GM19035 (cell line): ENCODE measurements around the gene OR4D2.
"Not testable (repeated sequence)": the region's sequence is repeated elsewhere in the genome, so short reads cannot be mapped to it uniquely, and the experiment has no call there.

Source experiments
- ATAC-seq: cut with Tn5 transposase; IDR thresholded peaks from one replicate; pipeline ENCODE4 v1.9.1; 2021; ENCODE audit not compliant: unreplicated experiment

The OR4D2 gene

DNA sequence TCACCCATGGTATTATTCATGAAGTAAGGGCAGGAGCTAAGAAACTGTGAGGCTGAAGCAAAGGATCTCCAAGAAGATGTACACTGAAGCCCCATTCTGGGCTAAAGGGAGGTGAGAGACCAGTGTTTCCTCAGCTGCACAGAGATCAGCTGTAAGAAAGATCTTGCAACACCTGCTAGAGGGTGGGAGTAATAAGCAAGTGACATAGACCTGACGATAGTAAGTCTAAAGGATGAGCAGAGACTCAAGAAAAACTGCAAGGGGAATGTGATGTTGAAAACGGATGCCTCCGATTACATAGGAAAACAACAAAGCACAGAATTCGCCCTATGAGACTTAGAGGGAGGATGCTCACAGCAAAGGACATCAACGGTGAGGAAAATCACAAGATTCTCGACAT, at the start of gene OR4D2:
Gene OR4D2 (plus strand): TSS at position 301 of the 400 bp plus-strand sequence. CDS start 2,674 bp downstream, outside the sequence.
- ATAC-seq: no peak

DNA sequence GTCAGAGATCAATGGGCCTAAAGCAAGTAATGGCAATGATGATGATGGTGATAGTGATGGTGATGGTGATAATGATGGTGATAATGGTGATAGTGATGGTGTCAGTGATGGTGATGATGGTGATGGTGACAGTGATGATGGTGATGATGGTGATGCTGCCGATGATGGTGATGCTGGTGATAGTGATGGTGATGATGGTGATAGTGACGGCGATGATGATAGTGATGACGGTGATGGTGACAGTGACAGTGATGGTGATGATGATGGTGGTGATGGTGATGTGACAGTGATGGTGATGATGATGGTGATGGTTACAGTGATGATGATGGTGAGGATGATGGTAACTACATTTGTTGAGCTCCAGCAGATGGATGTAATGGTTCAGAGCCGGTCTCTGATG, 49.4 kb upstream of the OR4D2 start:
- ATAC-seq: no peak

DNA sequence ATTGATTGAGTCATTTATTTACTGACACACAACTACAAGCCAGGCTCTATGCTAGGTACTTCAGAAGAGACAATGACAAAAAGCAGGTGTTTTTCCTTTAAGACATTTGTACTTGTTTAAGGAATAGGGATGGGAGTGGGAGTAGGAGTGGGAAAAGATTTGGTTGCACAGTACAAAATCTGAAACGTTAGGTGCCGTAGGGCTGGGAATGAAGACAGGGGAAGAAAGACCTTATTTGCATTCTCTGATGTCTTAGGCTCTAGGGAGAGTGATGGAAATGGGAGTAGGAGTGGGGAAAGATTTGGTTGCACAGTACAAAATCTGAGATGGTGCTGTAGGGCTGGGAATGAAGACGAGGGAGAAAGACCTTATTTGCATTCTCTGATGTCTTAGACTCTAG, 47.3 kb upstream of the OR4D2 start:
- no peak for ATAC-seq

DNA sequence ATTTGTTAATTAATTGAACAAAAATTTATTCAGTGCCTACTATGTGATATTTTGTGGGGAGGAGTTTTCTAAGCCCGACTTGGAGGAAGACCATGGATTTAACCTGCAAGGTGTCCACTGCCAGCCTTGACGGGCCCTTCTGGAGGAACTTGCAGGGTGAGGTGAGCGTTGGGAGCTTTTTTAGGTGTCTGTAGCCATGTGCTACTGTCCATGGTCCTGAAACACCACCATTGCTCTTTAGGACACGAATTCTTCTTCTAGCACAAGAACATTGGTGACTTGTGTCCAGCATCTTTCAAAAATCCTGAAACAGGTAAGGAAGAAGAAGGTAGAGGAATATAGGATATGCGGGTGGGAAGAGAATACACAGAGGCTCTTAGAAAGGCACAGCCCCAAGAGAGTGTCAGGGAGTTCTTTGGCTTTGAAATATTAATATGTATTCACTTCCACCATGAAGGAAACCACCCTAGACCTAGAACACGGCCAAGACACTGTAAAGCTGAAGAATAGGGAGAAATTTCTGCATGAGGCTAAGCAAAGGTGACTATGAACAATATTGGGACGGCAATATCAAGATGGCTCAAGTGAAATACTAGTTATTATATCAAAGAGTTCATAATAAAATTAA, 46.5 kb upstream of the OR4D2 start:
- ATAC-seq: no peak

DNA sequence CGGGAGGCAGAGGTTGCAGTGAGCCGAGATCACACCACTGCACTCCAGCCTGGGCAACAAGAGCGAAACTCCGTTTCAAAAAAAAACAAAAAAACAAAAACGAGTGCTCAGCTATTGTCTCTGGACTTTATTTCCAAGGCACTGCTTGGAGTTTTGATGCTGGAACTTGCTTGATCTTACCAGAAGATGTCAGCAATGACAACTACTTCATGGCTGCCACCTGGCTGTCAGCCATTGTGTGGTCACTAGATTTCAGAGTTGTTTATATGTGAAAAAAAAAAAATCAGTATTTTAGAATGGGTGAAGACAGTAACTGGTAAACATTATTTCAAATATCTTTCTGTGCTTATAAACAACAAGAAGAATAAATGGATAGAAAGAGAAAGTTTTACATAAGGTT, 44.9 kb upstream of the OR4D2 start:
- ATAC-seq: no peak

DNA sequence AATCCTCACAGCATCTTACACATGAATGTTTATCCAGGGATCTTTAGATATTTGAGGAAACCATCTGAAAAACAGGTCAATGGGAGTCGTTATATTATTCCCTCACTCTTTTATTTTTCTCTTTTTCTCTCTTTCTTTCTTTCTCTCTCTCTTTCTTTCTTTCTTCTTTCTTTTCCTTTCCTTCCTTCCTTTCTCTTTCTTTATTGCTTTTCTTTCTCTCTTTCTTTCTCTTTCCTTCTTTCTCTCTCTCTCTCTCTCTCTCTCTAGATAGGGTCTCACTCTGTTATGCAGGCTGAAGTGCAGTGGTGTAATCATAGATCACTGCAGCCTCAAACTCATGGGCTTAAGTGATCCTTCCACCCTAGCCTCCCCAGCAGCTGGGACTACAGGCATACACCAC, 38.9 kb upstream of the OR4D2 start:
- ATAC-seq: no peak

DNA sequence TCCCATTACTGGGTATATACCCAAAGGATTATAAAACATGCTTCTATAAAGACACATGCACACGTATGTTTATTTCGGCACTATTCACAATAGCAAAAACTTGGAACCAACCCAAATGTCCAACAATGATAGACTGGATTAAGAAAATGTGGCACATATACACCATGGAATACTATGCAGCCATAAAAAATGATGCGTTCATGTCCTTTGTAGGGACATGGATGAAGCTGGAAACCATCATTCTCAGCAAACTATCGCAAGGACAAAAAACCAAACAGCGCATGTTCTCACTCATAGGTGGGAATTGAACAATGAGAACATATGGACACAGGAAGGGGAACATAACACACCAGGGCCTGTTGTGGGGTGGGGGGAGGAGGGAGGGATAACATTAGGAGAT, 34.1 kb upstream of the OR4D2 start:
- ATAC-seq: not testable (repeated sequence)

DNA sequence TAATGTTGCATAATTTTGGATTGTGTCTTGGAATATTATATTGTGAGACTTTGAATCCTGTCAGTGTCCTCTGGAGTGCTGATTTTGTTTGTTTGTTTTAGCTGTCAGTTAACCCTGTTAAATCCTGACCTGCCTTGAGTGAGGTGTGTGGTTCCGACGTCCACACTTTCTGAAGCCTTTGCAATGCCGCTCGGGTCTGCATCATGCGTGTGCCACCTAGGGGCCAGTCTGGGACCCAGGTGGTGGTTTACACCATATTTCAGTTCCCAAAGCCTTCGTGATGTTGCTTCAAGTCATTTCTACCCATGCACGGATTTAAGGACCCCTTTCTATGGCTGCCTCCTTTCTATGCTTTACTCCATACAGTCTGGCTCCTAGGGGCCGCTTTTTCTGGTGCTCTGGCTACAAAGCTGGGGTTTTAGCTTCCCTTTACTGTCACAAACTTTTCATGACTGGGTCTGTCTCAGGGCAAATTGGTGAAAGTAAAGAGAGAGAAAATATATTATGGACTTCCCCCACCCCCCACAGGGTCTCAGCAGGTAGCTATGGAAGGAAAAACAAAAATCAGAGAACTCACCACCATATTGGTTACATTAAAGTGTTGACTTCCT, 30.0 kb upstream of the OR4D2 start:
- no peak for ATAC-seq

DNA sequence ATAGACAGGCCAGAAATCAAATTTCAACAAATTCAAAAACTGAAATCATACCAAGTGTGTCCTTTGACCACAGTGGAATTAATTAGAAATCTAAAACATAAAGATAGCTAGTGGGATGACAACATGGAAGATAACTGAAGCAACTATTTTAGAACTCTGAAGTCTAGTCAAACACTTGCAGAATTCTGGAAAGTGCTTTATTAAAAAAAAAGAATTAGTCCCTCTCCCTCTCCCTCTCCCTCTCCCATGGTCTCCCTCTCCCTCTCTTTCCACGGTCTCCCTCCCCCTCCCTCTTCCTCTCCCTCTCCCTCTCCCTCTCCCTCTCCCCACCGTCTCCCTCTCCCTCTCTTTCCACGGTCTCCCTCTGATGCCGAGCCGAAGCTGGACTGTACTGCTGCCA, 25.3 kb upstream of the OR4D2 start:
- ATAC-seq: no peak

DNA sequence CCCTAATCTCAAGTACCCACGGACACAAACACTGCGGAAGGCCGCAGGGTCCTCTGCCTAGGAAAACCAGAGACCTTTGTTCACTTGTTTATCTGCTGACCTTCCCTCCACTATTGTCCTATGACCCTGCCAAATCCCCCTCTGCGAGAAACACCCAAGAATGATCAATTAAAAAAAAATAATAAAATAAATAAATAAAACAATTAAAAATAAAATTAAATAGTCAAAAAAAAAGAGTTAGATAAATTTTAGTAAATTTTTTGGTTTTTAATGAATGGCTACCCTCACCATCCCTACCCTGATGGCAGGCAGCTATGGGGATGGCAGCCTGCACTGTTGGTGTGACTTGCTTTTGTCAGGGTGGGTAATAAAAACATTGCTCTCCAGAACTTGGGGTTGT, 23.4 kb upstream of the OR4D2 start:
- ATAC-seq: not testable (repeated sequence)

DNA sequence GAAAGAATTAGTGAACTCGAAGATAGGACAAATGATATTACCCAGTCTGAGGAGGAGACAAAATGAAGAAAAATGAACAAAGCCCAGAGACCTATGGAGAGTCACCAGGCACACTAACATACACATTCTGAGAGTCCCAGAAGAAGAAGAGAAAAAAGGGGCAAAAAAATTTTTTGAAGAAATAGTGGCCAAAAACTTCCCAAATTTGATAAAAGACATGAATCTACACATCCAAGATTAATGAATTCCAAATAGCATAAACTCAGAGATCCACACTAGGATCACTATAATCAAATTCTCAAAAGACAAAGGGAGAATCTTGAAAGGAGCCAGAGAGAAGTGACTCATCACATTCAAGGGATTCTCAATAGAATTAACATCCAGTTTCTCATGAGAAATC, 22.0 kb upstream of the OR4D2 start:
- no peak for ATAC-seq

DNA sequence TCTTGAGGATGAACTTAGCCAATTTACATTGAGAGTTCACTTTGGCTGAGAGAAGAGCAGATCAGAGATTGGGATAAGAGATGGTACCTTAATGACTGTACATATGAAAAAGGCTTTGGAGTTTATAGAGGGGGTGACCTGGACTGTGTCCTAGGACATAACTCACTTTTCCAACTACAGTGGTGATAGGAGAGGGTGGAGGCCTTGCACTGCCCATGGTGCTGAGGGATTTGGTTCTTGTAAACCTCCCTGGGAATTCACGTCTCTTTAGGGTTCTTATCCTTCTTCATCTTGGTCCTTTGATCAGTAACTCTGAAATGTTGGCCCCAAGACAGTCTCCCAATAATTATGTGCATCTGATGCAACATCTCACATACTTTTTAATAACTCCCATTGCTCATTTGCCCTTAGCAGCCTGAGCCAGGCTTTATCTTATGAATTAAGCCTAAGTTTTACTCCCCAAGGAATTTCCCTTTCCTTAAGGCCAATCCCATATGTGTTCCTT, 18.8 kb upstream of the OR4D2 start, which contains the start of gene OR4D1:
Gene OR4D1 (plus strand): TSS at position 455 of the 505 bp plus-strand sequence. CDS start 6,770 bp downstream, outside the sequence.
- ATAC-seq: no peak

DNA sequence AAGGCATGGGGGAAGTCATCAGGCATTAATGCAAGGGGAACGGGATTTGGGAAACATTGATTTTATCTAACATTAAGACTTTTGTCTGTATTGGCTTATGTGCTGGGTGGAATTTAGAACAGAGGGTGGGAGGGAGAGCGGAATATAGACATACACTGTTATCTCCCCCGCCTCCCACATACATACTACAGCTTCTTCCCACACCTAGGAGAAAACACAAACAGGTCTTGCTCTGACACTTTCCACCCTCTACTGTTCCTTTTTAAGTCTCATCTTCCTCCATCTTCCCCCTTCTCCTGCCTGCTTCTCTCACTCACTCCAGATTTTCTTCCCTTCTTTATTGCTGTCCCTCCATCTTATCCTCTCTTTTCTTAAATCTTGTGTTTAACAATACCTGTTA, 18.2 kb upstream of the OR4D2 start:
- ATAC-seq: no peak

DNA sequence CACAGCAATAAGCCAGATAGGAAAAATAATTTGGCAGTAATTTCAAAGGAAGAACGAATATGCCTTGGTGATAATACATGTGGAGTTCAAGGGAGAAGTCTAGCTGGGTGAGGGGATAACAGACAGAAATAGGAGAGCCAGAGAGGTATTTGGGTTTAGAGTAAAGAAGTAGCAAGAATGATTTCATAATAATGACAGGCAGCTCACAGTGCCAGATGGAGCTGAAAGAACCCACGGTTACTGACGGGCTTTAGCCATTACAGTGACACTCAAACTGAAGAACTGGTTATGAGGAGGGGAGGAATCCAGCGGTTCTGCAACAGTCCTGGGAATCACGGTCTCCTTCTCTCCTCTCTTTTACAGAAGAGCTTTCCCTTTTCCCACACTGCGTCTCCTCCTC, 16.4 kb upstream of the OR4D2 start:
- ATAC-seq: no peak

DNA sequence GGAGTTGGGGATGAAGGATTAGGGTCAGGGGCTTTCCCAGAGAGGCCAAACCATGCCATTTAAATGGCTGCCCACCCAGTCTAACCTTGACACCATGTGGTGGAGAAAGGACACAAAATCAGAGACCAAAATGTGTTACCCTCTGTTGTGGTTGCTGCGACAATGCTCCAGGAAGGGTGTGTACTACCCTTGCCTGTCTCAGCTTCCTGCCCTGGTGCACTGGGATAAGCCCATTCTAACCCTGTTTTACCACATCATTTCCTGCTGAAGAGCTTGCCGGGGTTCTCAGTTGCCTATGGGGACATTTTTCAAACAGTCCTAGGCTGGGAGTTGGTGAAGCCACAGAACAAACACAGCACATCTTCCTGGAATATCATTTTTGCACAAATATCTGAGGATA, 13.7 kb upstream of the OR4D2 start:
- ATAC-seq: no peak

DNA sequence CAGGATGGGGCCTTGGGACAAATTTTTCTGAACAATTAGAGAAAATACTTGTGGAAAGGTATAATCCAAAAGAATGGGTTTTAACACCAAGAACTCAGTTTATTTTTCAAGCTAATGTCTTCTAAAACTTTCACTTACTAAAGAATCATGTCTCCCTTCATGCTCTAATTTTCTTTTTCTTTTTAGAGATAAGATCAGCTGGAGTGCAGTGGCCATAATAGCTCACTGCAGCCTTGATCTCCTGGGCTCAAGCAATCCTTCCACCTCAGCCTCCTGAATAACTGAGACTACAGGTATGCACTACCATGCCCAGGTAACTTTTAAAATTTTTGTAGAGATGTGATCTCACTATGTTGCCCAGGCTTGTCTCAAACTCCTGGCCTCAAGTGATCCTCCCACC, 13.1 kb upstream of the OR4D2 start:
- no peak for ATAC-seq

DNA sequence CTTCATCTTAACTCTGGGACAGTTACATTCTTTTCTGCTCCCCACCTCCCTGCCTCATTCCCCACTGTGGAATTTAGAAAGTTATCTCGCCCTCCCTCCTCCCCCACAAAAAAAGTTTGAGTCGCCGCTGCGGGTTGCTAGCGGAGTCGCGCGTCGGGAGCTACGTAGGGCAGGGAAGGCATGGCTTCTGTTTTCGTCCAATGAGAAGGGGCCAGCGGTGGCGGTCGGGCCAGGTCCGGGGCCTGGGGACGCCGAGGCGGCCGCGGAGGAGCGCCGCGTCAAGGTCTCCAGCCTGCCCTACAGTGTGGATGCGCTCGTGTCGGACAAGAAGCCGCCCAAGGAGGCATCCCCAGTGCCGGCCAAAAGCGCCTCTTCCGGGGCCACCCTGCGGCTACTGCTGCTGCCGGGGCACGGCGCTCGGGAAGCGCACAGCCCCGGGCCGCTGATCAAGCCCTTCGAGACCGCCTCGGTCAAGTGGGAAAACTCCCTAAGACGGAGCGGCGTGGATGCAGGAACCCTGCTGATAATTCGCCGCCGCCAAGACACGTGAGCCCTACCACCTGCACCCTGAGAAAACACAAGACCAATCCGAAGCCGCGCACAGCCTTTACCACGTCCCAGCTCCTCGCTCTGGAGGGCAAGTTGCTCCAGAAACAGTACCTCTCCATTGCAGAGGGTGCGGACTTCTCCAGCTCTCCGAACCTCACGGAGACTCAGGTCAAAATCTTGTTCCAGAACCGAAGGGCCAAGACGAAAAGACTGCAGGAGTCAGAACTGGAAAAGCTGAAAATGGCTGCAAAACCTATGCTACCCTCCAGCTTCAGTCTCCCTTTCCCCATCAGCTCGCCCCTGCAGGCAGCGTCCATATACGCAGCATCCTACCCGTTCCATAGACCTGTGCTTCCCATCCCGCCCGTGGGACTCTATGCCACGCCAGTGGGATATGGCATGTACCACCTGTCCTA, 9.7 kb upstream of the OR4D2 start:
- ATAC-seq: no peak

DNA sequence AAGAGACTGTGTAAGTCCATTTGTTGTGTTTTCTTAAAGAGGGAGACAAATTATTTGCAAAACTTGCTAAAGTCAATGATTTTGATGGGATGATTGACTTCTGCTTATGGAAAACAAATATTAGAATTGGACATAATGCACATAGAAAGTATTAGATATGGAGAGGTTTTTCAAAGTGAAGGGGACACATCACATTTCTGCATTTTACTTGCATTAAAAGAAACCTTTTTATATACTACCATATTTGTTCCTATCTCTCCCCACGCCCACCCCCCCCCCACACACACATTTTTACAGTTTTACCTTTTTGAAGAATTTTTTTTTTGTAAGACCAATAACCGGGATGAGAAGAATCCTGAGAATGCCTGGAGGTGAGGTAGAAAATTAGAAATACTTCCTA, 8.6 kb upstream of the OR4D2 start:
- no peak for ATAC-seq

DNA sequence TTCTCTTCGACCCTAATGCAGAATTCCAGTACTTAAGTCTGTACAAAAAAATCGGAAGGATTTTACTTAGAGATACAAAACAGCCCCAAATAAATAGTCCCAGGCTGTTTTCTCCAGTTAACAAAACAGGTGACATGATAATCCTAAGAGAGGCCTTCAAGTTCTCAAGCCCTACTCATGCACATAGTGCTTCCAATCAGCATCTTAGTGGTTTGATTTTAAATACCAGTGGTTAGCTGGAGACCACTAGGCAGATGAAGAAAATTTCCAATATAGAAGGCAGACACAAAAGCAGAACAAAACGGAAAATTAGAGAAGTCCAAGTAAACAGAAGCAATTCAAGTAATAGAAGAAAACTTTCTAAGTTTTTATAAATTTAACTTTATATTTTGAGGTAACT, 5.2 kb upstream of the OR4D2 start:
- no peak for ATAC-seq

DNA sequence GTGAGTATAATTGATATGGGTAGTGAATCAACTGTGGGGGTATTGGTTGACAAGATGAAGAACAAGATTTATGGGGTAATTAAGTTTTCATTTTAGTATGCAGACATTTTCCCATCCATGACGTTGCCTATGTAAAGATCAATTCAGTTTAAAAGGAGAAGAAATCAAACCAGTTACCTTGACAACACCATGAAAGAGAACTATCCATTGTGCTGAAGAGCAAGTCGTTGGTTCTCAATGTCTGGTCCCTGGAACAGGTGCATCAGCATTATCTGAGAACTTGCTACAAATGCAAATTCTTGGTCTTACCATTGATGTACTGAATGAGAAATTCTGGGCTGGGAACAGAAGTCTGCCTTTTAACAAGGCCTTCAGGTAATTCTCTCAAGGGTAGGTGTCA, 801 bp upstream of the OR4D2 start:
- no peak for ATAC-seq

DNA sequence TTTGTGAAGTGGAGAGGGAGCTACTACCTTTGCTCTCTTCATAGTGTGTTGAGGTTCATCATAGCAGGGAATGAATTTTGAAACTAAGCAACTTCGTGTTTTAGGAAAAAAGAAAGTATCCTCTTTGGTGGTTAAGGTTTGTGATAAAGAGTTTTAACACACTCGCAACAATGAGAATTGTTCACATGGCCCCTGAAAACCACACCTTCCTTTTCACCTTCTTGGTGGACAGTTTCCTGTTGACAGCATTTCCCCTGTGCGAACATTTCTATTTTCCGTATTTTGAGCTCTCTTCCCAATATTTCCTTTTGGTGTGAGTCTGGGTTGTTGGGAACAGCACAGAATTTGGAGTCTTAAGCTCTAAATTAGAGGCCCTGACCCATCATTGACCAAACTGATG, 3.8 kb downstream of the OR4D2 start:
- no peak for ATAC-seq
